ENCODE results near the gene CCL21.
A peak's percentile ranks its signal among the peaks of the same experiment; 100 is the strongest.

CCL21 gene

GRCh38 chr9:34709196-34709978, 549 bp downstream of the CCL21 start:
- no peak for DNase-seq (ENCODE audit: low read depth in 2 of 2)

GRCh38 chr9:34707130-34707529, 2.8 kb downstream of the CCL21 start:
- no peak for DNase-seq (ENCODE audit: low read depth in 2 of 2)

- peak; percentile 75 to 77 for DNase-seq (ENCODE audit: low read depth in 2 of 2)
These were observed 7.9 kb downstream of the CCL21 start for GRCh38 chr9:34701769-34702736.

GRCh38 chr9:34701023-34701768, 8.7 kb downstream of the CCL21 start:
- DNase-seq (ENCODE audit: low read depth in 2 of 2) = peak; percentile 68 to 70

- DNase-seq (ENCODE audit: low read depth in 2 of 2) = no peak
These were observed 15.1 kb downstream of the CCL21 start for GRCh38 chr9:34694811-34695210.

- no peak for DNase-seq (ENCODE audit: low read depth in 2 of 2)
These were observed 16.4 kb downstream of the CCL21 start for GRCh38 chr9:34693560-34693959.

- no peak for DNase-seq (ENCODE audit: low read depth in 2 of 2)
These were observed 18.0 kb downstream of the CCL21 start for GRCh38 chr9:34691936-34692315.

GRCh38 chr9:34690983-34691935, 18.7 kb downstream of the CCL21 start, which contains the start of gene CCL19:
Gene CCL19 (minus strand): TSS chr9:34691276. CDS start chr9:34691139, 137 bp downstream.
- no peak for DNase-seq (ENCODE audit: low read depth in 2 of 2)

- no peak for DNase-seq (ENCODE audit: low read depth in 2 of 2)
These were observed 20.4 kb downstream of the CCL21 start for GRCh38 chr9:34689512-34689911.

GRCh38 chr9:34689116-34689470, 20.8 kb downstream of the CCL21 start:
- DNase-seq (ENCODE audit: low read depth in 2 of 2) = no peak

GRCh38 chr9:34688329-34689115, 21.4 kb downstream of the CCL21 start:
- no peak for DNase-seq (ENCODE audit: low read depth in 2 of 2)

- DNase-seq (ENCODE audit: low read depth in 2 of 2) = no peak
These were observed 22.5 kb downstream of the CCL21 start for GRCh38 chr9:34687276-34688030.

- no peak for DNase-seq (ENCODE audit: low read depth in 2 of 2)
These were observed 23.2 kb downstream of the CCL21 start for GRCh38 chr9:34686732-34687131.

- DNase-seq (ENCODE audit: low read depth in 2 of 2) = no peak
These were observed 23.7 kb downstream of the CCL21 start for GRCh38 chr9:34686231-34686630.

GRCh38 chr9:34685591-34685990, 24.3 kb downstream of the CCL21 start:
- DNase-seq (ENCODE audit: low read depth in 2 of 2) = no peak

- no peak for DNase-seq (ENCODE audit: low read depth in 2 of 2)
These were observed 25.1 kb downstream of the CCL21 start for GRCh38 chr9:34684816-34685215.

- no peak for DNase-seq (ENCODE audit: low read depth in 2 of 2)
These were observed 25.8 kb downstream of the CCL21 start for GRCh38 chr9:34684145-34684544.

- DNase-seq (ENCODE audit: low read depth in 2 of 2) = no peak
These were observed 34.1 kb downstream of the CCL21 start for GRCh38 chr9:34675869-34676268.

GRCh38 chr9:34675048-34675714, 34.8 kb downstream of the CCL21 start:
- DNase-seq (ENCODE audit: low read depth in 2 of 2) = peak; percentile 51 to 64

All from stimulated activated CD8-positive, alpha-beta memory T cell treated with anti-CD3 and anti-CD28 coated beads, Interleukin-2, amount 100 ng/mL, for 48 hours (primary cell).